NCI-H460 (cell line): ENCODE measurements around the gene HSPG2. TPM values are rescaled to one million over a fixed set of nuclear protein-coding genes. Genes with fewer than 3 reads are reported as not detected.

Experiments
- DNase-seq: peaks from one replicate; pipeline ENCODE4 v3.0.0-alpha.2; 2016; ENCODE audit warnings: low read depth; ENCODE audit errors: extremely low read depth
- total RNA-seq: library from RNA; depleted of rRNA; stranded (reverse); fragments of >200 nt; shearing (Covaris generic); gene quantifications from 2 replicates; pipeline ENCODE4 v1.2.3, GENCODE V29; 2014

The HSPG2 gene
- total RNA-seq, 1 experiment from 2014 or later, result 35.5 TPM

GRCh38 chr1:21868941-21869454, 68.1 kb downstream of the HSPG2 start:
- DNase-seq, result no peak

- DNase-seq, result no peak
These were observed 68.6 kb downstream of the HSPG2 start for GRCh38 chr1:21868482-21868881.

- no peak for DNase-seq
These were observed 69.6 kb downstream of the HSPG2 start for GRCh38 chr1:21867451-21867996.

- no peak for DNase-seq
These were observed 70.4 kb downstream of the HSPG2 start for GRCh38 chr1:21866707-21867043.

- DNase-seq, result no peak
These were observed 71.0 kb downstream of the HSPG2 start for GRCh38 chr1:21865943-21866706.

GRCh38 chr1:21865609-21865942, 71.5 kb downstream of the HSPG2 start:
- no peak for DNase-seq

DNA sequence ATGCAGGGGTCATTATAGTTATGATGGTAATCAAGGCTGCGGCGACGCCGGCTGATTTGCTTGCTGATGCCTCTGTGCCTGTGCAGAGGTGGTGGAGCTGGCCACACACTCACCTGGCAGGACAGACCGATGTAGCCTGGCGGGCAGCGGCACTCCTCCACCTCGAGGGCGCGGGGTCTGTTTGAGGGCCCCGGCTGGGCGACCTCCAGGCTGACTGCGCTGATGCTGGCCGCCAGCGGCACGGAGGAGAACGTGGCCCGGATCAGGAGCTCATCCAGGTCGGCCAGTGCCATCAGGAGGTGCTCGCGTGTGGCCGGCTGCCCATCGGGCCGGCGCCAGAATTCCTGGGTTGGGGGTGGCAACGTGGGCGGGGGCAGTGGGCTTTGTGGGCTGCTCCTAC, 72.4 kb downstream of the HSPG2 start:
- no peak for DNase-seq

DNA sequence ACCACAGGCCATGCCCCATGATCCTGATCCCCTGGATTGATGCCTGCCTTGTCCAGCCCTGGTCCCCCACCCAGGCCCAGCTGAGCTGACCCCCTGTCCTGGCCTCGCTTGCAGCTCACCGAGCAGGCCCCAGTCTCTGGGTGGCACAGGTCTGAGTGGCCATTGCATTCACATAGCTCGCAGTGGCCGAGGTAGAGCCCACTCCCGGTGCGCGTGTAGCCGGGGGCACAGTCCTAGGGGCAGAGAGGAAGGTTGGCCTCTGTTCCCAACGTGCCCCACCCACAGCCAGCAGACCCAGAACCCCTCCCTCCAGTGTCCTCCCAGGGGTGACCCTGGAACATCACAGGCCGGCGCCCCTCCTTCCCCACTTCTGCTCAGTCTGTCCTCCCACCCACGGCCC, 73.1 kb downstream of the HSPG2 start:
- no peak for DNase-seq

GRCh38 chr1:21861602-21862429, 75.3 kb downstream of the HSPG2 start:
- DNase-seq, result no peak

- no peak for DNase-seq
These were observed 76.1 kb downstream of the HSPG2 start for GRCh38 chr1:21860971-21861370.

GRCh38 chr1:21859669-21860179, 77.4 kb downstream of the HSPG2 start:
- DNase-seq, result no peak

GRCh38 chr1:21857840-21858670, 79.1 kb downstream of the HSPG2 start:
- no peak for DNase-seq

GRCh38 chr1:21857142-21857839, 79.8 kb downstream of the HSPG2 start:
- DNase-seq, result no peak

- no peak for DNase-seq
These were observed 81.6 kb downstream of the HSPG2 start for GRCh38 chr1:21855257-21856096.

DNA sequence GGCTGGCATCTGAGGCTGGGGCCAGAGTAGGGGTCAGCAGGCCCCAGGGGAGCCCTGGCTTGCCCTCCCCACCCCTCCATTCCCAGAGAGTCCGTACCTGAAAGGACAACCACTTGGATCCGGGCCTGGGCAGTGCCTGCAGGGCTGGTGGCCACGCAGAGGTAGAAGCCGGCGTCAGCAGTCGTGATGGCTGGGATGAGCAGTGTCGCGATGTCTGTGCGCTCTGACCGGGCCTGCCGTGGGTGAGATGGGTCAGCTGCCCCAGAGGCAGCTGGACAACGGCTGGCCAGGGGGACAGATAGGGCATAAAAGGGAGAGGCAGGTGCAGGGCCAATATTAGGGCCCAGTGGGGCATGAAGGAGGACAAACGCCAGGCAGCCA, 82.4 kb downstream of the HSPG2 start:
- DNase-seq, result no peak

DNA sequence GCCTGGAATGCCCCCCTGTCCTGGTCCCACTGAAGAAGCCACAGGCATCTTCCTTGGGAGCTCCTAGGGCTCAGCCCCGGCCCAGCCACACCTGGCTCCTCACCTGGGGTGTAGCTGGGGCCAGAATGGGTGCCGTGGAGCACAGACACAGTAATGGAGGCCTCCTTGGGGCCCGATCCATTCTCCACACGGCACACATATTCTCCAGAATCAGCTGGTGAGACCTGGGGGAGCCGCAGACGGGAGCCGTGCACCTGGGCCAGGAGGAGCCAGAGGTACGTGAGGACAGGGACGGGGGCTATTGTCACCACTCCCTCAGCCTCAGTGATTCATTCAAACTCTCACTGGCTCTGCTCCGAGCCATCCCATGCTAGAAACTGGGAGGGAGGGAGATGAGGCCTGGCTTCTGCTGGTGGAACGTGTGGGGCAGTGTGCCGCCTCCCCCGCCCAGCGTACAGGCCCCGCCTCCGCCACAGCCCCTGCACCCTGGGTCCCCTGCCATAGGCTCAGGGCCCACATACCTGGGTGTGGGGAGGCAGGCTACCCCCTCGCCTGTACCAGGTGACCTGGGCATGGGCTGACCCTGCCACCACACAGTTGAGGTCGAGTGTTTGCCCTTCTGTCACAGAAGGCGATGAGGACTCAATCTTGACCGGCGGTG, 82.9 kb downstream of the HSPG2 start:
- DNase-seq, result no peak

GRCh38 chr1:21853131-21853427, 84.0 kb downstream of the HSPG2 start:
- no peak for DNase-seq

DNA sequence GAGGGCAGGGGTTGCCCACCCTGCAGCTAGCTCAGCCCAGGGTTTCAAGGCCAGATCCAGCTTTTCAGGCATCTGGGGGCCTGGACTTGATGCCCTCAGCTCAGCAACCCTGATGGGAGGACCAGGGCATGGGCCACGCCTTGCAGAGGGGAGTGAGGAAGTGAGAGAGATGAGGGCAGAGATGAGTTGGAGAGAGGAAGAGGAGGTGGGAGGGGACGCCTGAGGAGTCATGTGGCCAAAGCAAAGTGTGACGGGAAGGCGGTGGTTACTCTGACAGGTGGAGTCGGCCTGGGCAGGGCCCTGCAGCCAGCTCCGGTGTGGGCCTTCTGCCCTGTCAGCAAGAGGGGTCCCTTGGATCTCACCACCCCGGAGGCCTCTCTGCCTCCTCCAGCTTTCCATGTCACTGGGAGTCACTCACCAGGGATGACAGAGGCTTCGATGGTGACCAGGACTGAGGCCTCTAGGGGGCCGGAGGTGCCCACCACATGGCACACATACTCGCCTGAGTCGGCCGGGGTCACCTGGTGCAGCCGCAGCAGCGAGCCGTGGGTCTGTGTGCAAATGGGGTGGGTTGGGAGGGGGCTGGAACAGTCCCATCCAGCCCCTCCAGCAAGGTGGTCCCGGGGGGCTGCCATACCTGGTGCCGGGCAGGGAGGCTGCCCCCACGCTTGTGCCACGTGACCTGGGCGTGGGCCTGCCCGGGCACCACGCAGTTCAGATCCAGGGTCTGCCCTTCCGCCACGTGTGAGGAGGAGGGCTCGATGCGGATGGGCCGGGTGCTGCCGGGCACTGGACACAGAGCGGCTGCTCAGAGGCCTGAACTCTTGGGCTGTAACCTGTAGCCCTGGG, 84.6 kb downstream of the HSPG2 start:
- DNase-seq, result no peak
